ENCODE measurements around the gene APOOL.

GRCh38 chrX:85114776-85115175 lies 111.1 kb downstream of the APOOL start:
- TF ChIP-seq CTCF (IDR thresholded peaks at IDR 0.05) (no peak), ZFX (IDR thresholded peaks at IDR 0.05; ENCODE audit: borderline replicate concordance) (no peak)

Measured in 22Rv1 (cell line).